GM23248 (cell line): ENCODE measurements around the gene RCSD1. TPM values are rescaled to one million over a fixed set of nuclear protein-coding genes. Genes with fewer than 3 reads are reported as not detected.

Source experiments
- DNase-seq: peaks from one replicate; pipeline ENCODE4 v3.0.0-alpha.2; 2015
- H2AFZ ChIP-seq: fragments of 200-600 bp; sonication (generic); 2 replicates; pipeline ENCODE4 v1.6.1; 2016; ENCODE audit warnings: antibody characterized with exemption
- H3F3A ChIP-seq: fragments of 200-600 bp; sonication (generic); 2 replicates; pipeline ENCODE4 v1.6.1; 2016; ENCODE audit warnings: mild to moderate bottlenecking, antibody characterized with exemption, mixed run types; ENCODE audit not compliant: insufficient read depth
- H3K27ac ChIP-seq: fragments of 200-600 bp; sonication (generic); 2 replicates; pipeline ENCODE4 v1.5.1; 2016; ENCODE audit warnings: mild to moderate bottlenecking
- H3K27me3 ChIP-seq: fragments of 200-600 bp; sonication (generic); replicated peaks from 2 replicates; pipeline ENCODE4 v1.6.1; 2016; ENCODE audit warnings: mild to moderate bottlenecking; ENCODE audit not compliant: insufficient read depth
- H3K36me3 ChIP-seq: fragments of 200-600 bp; sonication (generic); 2 replicates; pipeline ENCODE4 v1.6.1; 2016; ENCODE audit warnings: low read depth, mild to moderate bottlenecking
- H3K4me1 ChIP-seq: fragments of 200-600 bp; sonication (generic); 2 replicates; pipeline ENCODE4 v1.6.1; 2016; ENCODE audit warnings: mild to moderate bottlenecking; ENCODE audit not compliant: insufficient read depth
- H3K4me2 ChIP-seq: fragments of 200-600 bp; sonication (generic); one replicate; pipeline ENCODE4 v1.6.1; 2016; ENCODE audit warnings: mild to moderate bottlenecking; ENCODE audit not compliant: unreplicated experiment
- H3K4me3 ChIP-seq: fragments of 200-600 bp; sonication (generic); 2 replicates; pipeline ENCODE4 v1.5.1; 2016; ENCODE audit warnings: mild to moderate bottlenecking
- H3K79me2 ChIP-seq: fragments of 200-600 bp; sonication (generic); 2 replicates; pipeline ENCODE4 v1.6.1; 2016; ENCODE audit warnings: mild to moderate bottlenecking; ENCODE audit not compliant: insufficient read depth
- H3K9ac ChIP-seq: fragments of 200-600 bp; sonication (generic); 2 replicates; pipeline ENCODE4 v1.6.1; 2016; ENCODE audit warnings: mild to moderate bottlenecking
- H3K9me2 ChIP-seq: fragments of 200-600 bp; sonication (generic); 2 replicates; pipeline ENCODE4 v1.6.1; 2016; ENCODE audit warnings: mixed run types, mild to moderate bottlenecking, moderate library complexity; ENCODE audit not compliant: insufficient read depth
- H3K9me3 ChIP-seq: fragments of 200-600 bp; sonication (generic); one replicate; pipeline ENCODE4 v1.6.1; 2017; ENCODE audit warnings: low read depth
- H4K20me1 ChIP-seq: fragments of 200-600 bp; sonication (generic); 2 replicates; pipeline ENCODE4 v1.6.0; 2016; ENCODE audit not compliant: insufficient read depth
- EZH2 ChIP-seq: fragments of 200-600 bp; sonication (generic); IDR thresholded peaks from 2 replicates; pipeline ENCODE4 v1.6.1; 2018; ENCODE audit warnings: antibody characterized with exemption, mild to moderate bottlenecking; ENCODE audit not compliant: insufficient read depth, poor library complexity, severe bottlenecking
- EZH2phosphoT487 ChIP-seq: fragments of 200-600 bp; sonication (generic); IDR thresholded peaks from 2 replicates; pipeline ENCODE4 v1.6.1; 2018; ENCODE audit warnings: antibody characterized with exemption, moderate library complexity, mild to moderate bottlenecking, low read depth; ENCODE audit not compliant: insufficient read depth
- WGBS, 2 experiments: methylation state at CpG; one replicate each; pipeline ENCODE4 v1.1.6; 2015 to 2017; ENCODE audit warnings: low lambda C conversion rate in 2 of 2, low coverage in 1 of 2; ENCODE audit errors: missing lambda C conversion rate in 2 of 2; 5-methylcytosine and 5-hydroxymethylcytosine counted together
- in situ Hi-C: fragments of 300-500 bp; cut with MboI; formaldehyde crosslinking; loops from 2 replicates; pipeline ENCODE4 v1.15.0; 2020
- polyA plus RNA-seq: library from polyadenylated mRNA; unstranded; fragments of >200 nt; fragmentation: Nextera tagmentation; extraction: Ambion mirVana; gene quantifications from 2 replicates; pipeline ENCODE4 v1.2.1, GENCODE V29; 2016
- total RNA-seq: library from RNA; depleted of rRNA; stranded (reverse); fragments of >200 nt; shearing (Covaris generic); gene quantifications from 2 replicates; pipeline ENCODE4 v1.2.3, GENCODE V29; 2014

Gene RCSD1
- total and polyA plus RNA-seq, 2 experiments from 2014 or later: 0.22 to 0.23 TPM

- H3K4me3 ChIP-seq: no peak overlapping the region
- no peaks in the 10 kb centered on the region for H3K9me2 ChIP-seq
- in situ Hi-C loops: no loop called here
- H3K9me3 ChIP-seq: no peaks in the 10 kb centered on the region
- peaks cover 23% of the 10 kb centered on the region for H3K4me1 ChIP-seq
- no peaks in the 10 kb centered on the region for H3K27me3 ChIP-seq
- peaks cover 9% of the 10 kb centered on the region; the same call in 1 of the 2 replicates for H3K36me3 ChIP-seq
- H3K27ac ChIP-seq: no peak overlapping the region
- peaks cover 22% of the 10 kb centered on the region for H4K20me1 ChIP-seq
- 95 to 99% methylated on average over 8 of the region's 8 CpGs for WGBS, 2 experiments
- H3K9ac ChIP-seq: no peak overlapping the region
- no peak overlapping the region for H3K4me2 ChIP-seq
- peaks cover 100% of the 10 kb centered on the region for H3K79me2 ChIP-seq
- H2AFZ ChIP-seq: no peak overlapping the region
- TF ChIP-seq EZH2: no peak
- H3F3A ChIP-seq: peaks cover 5% of the 10 kb centered on the region; the same call in 1 of the 2 replicates
- DNase-seq: no peak
Measured at GRCh38 chr1:167728818-167729410, 98.9 kb downstream of the RCSD1 start.

GRCh38 chr1:167734227-167734626 lies 104.2 kb downstream of the RCSD1 start:
- no peaks in the 10 kb centered on the region for H3F3A ChIP-seq
- TF ChIP-seq EZH2phosphoT487: no peak
- TF ChIP-seq EZH2: no peak
- H3K4me2 ChIP-seq: no peak overlapping the region
- no peak overlapping the region for H3K9ac ChIP-seq
- WGBS, 2 experiments: 97 to 98% methylated on average over 3 to 4 of the region's 4 CpGs
- H3K9me2 ChIP-seq: no peaks in the 10 kb centered on the region
- no peaks in the 10 kb centered on the region for H3K4me1 ChIP-seq
- no peak overlapping the region for H3K27ac ChIP-seq
- no peaks in the 10 kb centered on the region for H3K27me3 ChIP-seq
- no peak for DNase-seq
- H3K4me3 ChIP-seq: no peak overlapping the region
- no peaks in the 10 kb centered on the region for H3K9me3 ChIP-seq
- H3K79me2 ChIP-seq: peaks cover 100% of the 10 kb centered on the region
- in situ Hi-C loops: no loop called here
- 0 out of 2 replicates have a peak, but pooled peaks cover 3% of the 10 kb centered on the region for H4K20me1 ChIP-seq
- H3K36me3 ChIP-seq: 0 out of 2 replicates have a peak, but pooled peaks cover 12% of the 10 kb centered on the region
- no peak overlapping the region for H2AFZ ChIP-seq

- 22 to 24% methylated on average over 1 of the region's 1 CpG for WGBS, 2 experiments
- in situ Hi-C loops: no loop called here
Measured at GRCh38 chr1:167734841-167735240, 104.8 kb downstream of the RCSD1 start.

GRCh38 chr1:167737169-167737568 lies 107.1 kb downstream of the RCSD1 start:
- no peak overlapping the region for H2AFZ ChIP-seq
- peaks cover 100% of the 10 kb centered on the region for H3K79me2 ChIP-seq
- in situ Hi-C loops: no loop called here
- H3F3A ChIP-seq: peaks cover 4% of the 10 kb centered on the region; the same call in 1 of the 2 replicates
- H3K4me3 ChIP-seq: no peak overlapping the region
- no peaks in the 10 kb centered on the region for H3K4me1 ChIP-seq
- DNase-seq: no peak
- H3K27me3 ChIP-seq: no peaks in the 10 kb centered on the region
- WGBS, 2 experiments: 96 to 99% methylated on average over 4 of the region's 4 CpGs
- no peak for TF ChIP-seq EZH2phosphoT487
- no peak for TF ChIP-seq EZH2
- H3K9me3 ChIP-seq: no peaks in the 10 kb centered on the region
- H3K9ac ChIP-seq: no peak overlapping the region
- 0 out of 2 replicates have a peak, but pooled peaks cover 8% of the 10 kb centered on the region for H3K36me3 ChIP-seq
- no peaks in the 10 kb centered on the region; the same call in 1 of the 2 replicates for H4K20me1 ChIP-seq
- H3K27ac ChIP-seq: no peak overlapping the region
- H3K9me2 ChIP-seq: no peaks in the 10 kb centered on the region
- no peak overlapping the region for H3K4me2 ChIP-seq

More at GRCh38 chr1:167734841-167735240, 104.8 kb downstream of the RCSD1 start:
- no peaks in the 10 kb centered on the region for H3K9me3 ChIP-seq
- H4K20me1 ChIP-seq: peaks cover 3% of the 10 kb centered on the region; the same call in 1 of the 2 replicates
- no peaks in the 10 kb centered on the region for H3K4me1 ChIP-seq
- DNase-seq: no peak
- no peak overlapping the region for H3K4me2 ChIP-seq
- no peak overlapping the region for H3K9ac ChIP-seq
- no peak for TF ChIP-seq EZH2phosphoT487
- TF ChIP-seq EZH2: no peak
- 0 out of 2 replicates have a peak, but pooled peaks cover 12% of the 10 kb centered on the region for H3K36me3 ChIP-seq
- H3K27me3 ChIP-seq: no peaks in the 10 kb centered on the region
- no peak overlapping the region for H2AFZ ChIP-seq
- no peaks in the 10 kb centered on the region for H3K9me2 ChIP-seq
- H3K79me2 ChIP-seq: peaks cover 100% of the 10 kb centered on the region
- H3F3A ChIP-seq: peaks cover 4% of the 10 kb centered on the region; the same call in 1 of the 2 replicates
- no peak overlapping the region for H3K27ac ChIP-seq
- no peak overlapping the region for H3K4me3 ChIP-seq
